Activated T-helper 1 cell treated with anti-CD3 and anti-CD28 coated beads, Interleukin-12 subunit alpha, Interleukin-12 subunit beta, Interleukin-2, Interleukin-4 antibody, amounts not matched to agents 30 ng/mL and 10 ng/mL and 1 ng/mL, durations not matched to agents 14 hours and 24 hours and 36 hours (primary cell): Measurements from ENCODE around the gene DPH1. TPM values are rescaled to one million over a fixed set of nuclear protein-coding genes. Genes with fewer than 3 reads are reported as not detected.
A peak's percentile ranks its signal among the peaks of the same experiment; 100 is the strongest.

Experiments used
- DNase-seq: peaks from one replicate; pipeline ENCODE4 v3.0.0; 2021; ENCODE audit warnings: low spot score
- H3K27ac Mint-ChIP-seq: one replicate; pipeline ENCODE4 v1.8.0; 2021; ENCODE audit warnings: mild to moderate bottlenecking, mixed read lengths
- H3K27me3 Mint-ChIP-seq: one replicate; pipeline ENCODE4 v1.8.0; 2022; ENCODE audit warnings: mild to moderate bottlenecking, moderate library complexity, mixed read lengths; ENCODE audit not compliant: insufficient read depth
- H3K36me3 Mint-ChIP-seq: one replicate; pipeline ENCODE4 v1.8.0; 2021; ENCODE audit warnings: low read depth, mixed read lengths
- H3K4me1 Mint-ChIP-seq: one replicate; pipeline ENCODE4 v1.8.0; 2021; ENCODE audit warnings: low read depth, mixed read lengths
- H3K4me3 Mint-ChIP-seq: one replicate; pipeline ENCODE4 v1.8.0; 2021; ENCODE audit warnings: mild to moderate bottlenecking, moderate library complexity, mixed read lengths
- H3K9me3 Mint-ChIP-seq: one replicate; pipeline ENCODE4 v1.8.0; 2021; ENCODE audit warnings: mixed read lengths
- intact Hi-C: fragments of 100-400 bp; cut with micrococcal nuclease; formaldehyde crosslinking; loops from one replicate; pipeline ENCODE4 v1.15.1; 2024
- total RNA-seq: library from RNA; stranded (reverse); gene quantifications from 2 replicates; pipeline ENCODE4 v1.2.3, GENCODE V29; 2022

The DPH1 gene
- total RNA-seq, 1 donor from 2014 or later = 49.4 TPM

- Mint-ChIP-seq H3K9me3 (no peaks in the 10 kb centered on the region), H3K4me1 (peaks cover 29% of the 10 kb centered on the region), H3K36me3 (no peaks in the 10 kb centered on the region), H3K27ac (peak overlapping the region; percentile 52), H3K4me3 (peak overlapping the region; percentile 54), H3K27me3 (peaks cover 12% of the 10 kb centered on the region)
- intact Hi-C loops = loop anchor here (2.0 to 5.0 kb wide), 3 partner anchors 36 to 350 kb away; partner anchors contain the start of gene MNT
- DNase-seq = no peak
Measured at GRCh38 chr17:2051061-2051932, 21.3 kb downstream of the DPH1 start.

- H3K36me3 Mint-ChIP-seq = no peaks in the 10 kb centered on the region
- H3K4me1 Mint-ChIP-seq = peaks cover 29% of the 10 kb centered on the region
- H3K4me3 Mint-ChIP-seq = peak overlapping the region; percentile 53
- H3K9me3 Mint-ChIP-seq = no peaks in the 10 kb centered on the region
- peak overlapping the region; percentile 35 for H3K27ac Mint-ChIP-seq
- peaks cover 12% of the 10 kb centered on the region for H3K27me3 Mint-ChIP-seq
- no peak for DNase-seq
- intact Hi-C loops = loop anchor here (2.0 to 5.0 kb wide), 3 partner anchors 35 to 349 kb away; partner anchors contain the start of gene MNT
Measured at GRCh38 chr17:2051933-2052559, 22.1 kb downstream of the DPH1 start.

GRCh38 chr17:2053380-2054261 is 23.7 kb downstream of the DPH1 start:
- intact Hi-C loops = loop anchor here (1.0 to 5.0 kb wide), 8 partner anchors 23 to 339 kb away; partner anchors contain the start of genes DPH1, SMG6, SRR and TSR1
- DNase-seq = peak; percentile 79
- H3K27me3 Mint-ChIP-seq = peaks cover 12% of the 10 kb centered on the region
- H3K9me3 Mint-ChIP-seq = no peaks in the 10 kb centered on the region
- H3K36me3 Mint-ChIP-seq = peaks cover 2% of the 10 kb centered on the region
- peak overlapping the region; percentile 84 for H3K4me3 Mint-ChIP-seq
- H3K4me1 Mint-ChIP-seq = peaks cover 24% of the 10 kb centered on the region
- H3K27ac Mint-ChIP-seq = peak overlapping the region; percentile 91

- DNase-seq = no peak
- H3K4me1 Mint-ChIP-seq = peaks cover 18% of the 10 kb centered on the region
- H3K27me3 Mint-ChIP-seq = peaks cover 12% of the 10 kb centered on the region
- H3K4me3 Mint-ChIP-seq = peak overlapping the region; percentile 84
- intact Hi-C loops = loop anchor here (1.0 to 5.0 kb wide), 8 partner anchors 24 to 339 kb away; partner anchors contain the start of genes DPH1, SMG6, SRR and TSR1
- peaks cover 2% of the 10 kb centered on the region for H3K36me3 Mint-ChIP-seq
- no peaks in the 10 kb centered on the region for H3K9me3 Mint-ChIP-seq
- H3K27ac Mint-ChIP-seq = peak overlapping the region; percentile 91
Measured at GRCh38 chr17:2054262-2054511, 24.2 kb downstream of the DPH1 start.

GRCh38 chr17:2054512-2055291 is 24.7 kb downstream of the DPH1 start, which contains the start of gene HIC1:
Gene HIC1 (plus strand): TSS chr17:2055103. CDS start chr17:2056691, 1,588 bp downstream.
- Mint-ChIP-seq H3K27me3 (peaks cover 12% of the 10 kb centered on the region), H3K36me3 (peaks cover 7% of the 10 kb centered on the region), H3K27ac (peak within 1 kb of the TSS; percentile 91), H3K4me3 (peak within 1 kb of the TSS; percentile 84), H3K9me3 (no peaks in the 10 kb centered on the region), H3K4me1 (peaks cover 20% of the 10 kb centered on the region)
- intact Hi-C loops = loop anchor here (1.0 to 5.0 kb wide), 9 partner anchors 24 to 338 kb away; partner anchors contain the start of genes DPH1, SMG6, SRR and TSR1
- peak; percentile 85 for DNase-seq

GRCh38 chr17:2055292-2056205 is 25.6 kb downstream of the DPH1 start:
- no peaks in the 10 kb centered on the region for H3K9me3 Mint-ChIP-seq
- H3K4me1 Mint-ChIP-seq = peaks cover 28% of the 10 kb centered on the region
- peaks cover 12% of the 10 kb centered on the region for H3K27me3 Mint-ChIP-seq
- intact Hi-C loops = loop anchor here (1.0 to 2.0 kb wide), 3 partner anchors 15 to 337 kb away; no protein-coding TSS in a partner anchor
- H3K4me3 Mint-ChIP-seq = peak overlapping the region; percentile 83
- DNase-seq = peak; percentile 56
- H3K36me3 Mint-ChIP-seq = peaks cover 14% of the 10 kb centered on the region
- H3K27ac Mint-ChIP-seq = no peak overlapping the region

GRCh38 chr17:2056206-2057174 is 26.5 kb downstream of the DPH1 start:
- intact Hi-C loops = loop anchor here (1.0 kb wide), 1 partner anchor 14 kb away; no protein-coding TSS in a partner anchor
- Mint-ChIP-seq H3K9me3 (no peaks in the 10 kb centered on the region), H3K4me3 (peak overlapping the region; percentile 83), H3K27ac (peak overlapping the region; percentile 79), H3K27me3 (peaks cover 11% of the 10 kb centered on the region), H3K4me1 (peaks cover 30% of the 10 kb centered on the region), H3K36me3 (peaks cover 17% of the 10 kb centered on the region)
- peak; percentile 58 for DNase-seq

- Mint-ChIP-seq H3K9me3 (no peaks in the 10 kb centered on the region), H3K4me1 (peaks cover 29% of the 10 kb centered on the region), H3K27ac (no peak overlapping the region), H3K27me3 (peaks cover 4% of the 10 kb centered on the region), H3K36me3 (peaks cover 25% of the 10 kb centered on the region), H3K4me3 (no peak overlapping the region)
- intact Hi-C loops = no loop called here
- DNase-seq = no peak
Measured at GRCh38 chr17:2057175-2057759, 27.3 kb downstream of the DPH1 start.

- Mint-ChIP-seq H3K4me1 (peaks cover 34% of the 10 kb centered on the region), H3K4me3 (peak overlapping the region; percentile 69), H3K36me3 (peaks cover 29% of the 10 kb centered on the region), H3K27ac (peak overlapping the region; percentile 80), H3K27me3 (peaks cover 3% of the 10 kb centered on the region), H3K9me3 (no peaks in the 10 kb centered on the region)
- peak; percentile 21 for DNase-seq
- intact Hi-C loops = loop anchor here (1.0 kb wide), 1 partner anchor 186 kb away; no protein-coding TSS in a partner anchor
Measured at GRCh38 chr17:2057760-2058585, 28.0 kb downstream of the DPH1 start.
